GM19351 (cell line): ENCODE results near the gene HOXA4.
A peak's percentile ranks its signal among the peaks of the same experiment; 100 is the strongest.

ENCODE experiments used
- ATAC-seq: cut with Tn5 transposase; IDR thresholded peaks from one replicate; pipeline ENCODE4 v1.9.1; 2021; ENCODE audit warnings: mild to moderate bottlenecking, moderate library complexity; ENCODE audit not compliant: unreplicated experiment

The HOXA4 gene

GRCh38 chr7:27095050-27095896 lies 35.3 kb downstream of the HOXA4 start:
- ATAC-seq: no peak

GRCh38 chr7:27094304-27095049 lies 36.1 kb downstream of the HOXA4 start:
- no peak for ATAC-seq

DNA sequence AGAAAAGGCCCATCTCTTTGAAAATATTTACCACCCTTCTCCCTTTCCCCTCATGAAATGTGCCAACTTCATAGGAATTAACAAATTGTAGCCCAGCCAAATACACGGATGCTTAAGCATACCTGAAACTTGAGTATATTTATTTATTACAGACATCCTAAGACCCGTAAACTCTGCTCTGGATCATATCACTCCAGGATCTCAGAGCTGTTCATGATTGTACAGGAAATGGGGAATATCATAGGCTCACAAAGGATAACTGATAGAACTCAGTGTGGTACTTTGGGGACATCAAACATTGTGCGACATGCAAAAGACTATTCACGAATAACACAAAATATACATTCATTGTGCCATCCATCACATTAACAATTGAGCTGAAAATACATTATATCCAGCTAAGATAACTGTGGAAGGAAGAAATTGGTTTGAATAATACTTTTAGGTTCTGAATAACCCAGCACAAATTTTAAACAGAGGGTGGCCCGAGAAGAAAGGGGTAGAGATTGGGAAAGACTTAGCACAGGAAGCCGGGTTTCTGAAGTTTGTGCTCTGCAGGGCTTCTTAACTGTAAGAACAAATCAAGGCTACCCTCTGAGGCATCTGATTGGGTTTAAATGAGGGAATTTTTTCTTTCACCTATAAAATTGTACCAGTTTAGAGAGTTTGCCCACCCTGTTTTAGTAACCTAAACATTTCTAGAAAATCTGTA lies 37.2 kb downstream of the HOXA4 start:
- ATAC-seq: no peak

DNA sequence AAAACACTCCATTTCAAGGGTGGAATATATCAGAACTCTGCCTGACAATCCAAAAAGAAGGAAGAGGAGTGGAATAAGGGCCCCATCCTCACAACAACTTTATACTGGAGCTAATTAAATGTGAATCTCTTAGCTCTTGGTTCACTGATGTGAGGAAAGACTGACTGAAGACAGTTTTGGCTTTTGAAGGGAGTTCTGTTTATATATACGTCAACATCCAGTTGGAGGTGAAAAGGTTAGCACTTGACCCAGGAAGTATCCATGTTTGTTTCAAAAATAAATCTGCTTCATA lies 37.8 kb downstream of the HOXA4 start:
- no peak for ATAC-seq

DNA sequence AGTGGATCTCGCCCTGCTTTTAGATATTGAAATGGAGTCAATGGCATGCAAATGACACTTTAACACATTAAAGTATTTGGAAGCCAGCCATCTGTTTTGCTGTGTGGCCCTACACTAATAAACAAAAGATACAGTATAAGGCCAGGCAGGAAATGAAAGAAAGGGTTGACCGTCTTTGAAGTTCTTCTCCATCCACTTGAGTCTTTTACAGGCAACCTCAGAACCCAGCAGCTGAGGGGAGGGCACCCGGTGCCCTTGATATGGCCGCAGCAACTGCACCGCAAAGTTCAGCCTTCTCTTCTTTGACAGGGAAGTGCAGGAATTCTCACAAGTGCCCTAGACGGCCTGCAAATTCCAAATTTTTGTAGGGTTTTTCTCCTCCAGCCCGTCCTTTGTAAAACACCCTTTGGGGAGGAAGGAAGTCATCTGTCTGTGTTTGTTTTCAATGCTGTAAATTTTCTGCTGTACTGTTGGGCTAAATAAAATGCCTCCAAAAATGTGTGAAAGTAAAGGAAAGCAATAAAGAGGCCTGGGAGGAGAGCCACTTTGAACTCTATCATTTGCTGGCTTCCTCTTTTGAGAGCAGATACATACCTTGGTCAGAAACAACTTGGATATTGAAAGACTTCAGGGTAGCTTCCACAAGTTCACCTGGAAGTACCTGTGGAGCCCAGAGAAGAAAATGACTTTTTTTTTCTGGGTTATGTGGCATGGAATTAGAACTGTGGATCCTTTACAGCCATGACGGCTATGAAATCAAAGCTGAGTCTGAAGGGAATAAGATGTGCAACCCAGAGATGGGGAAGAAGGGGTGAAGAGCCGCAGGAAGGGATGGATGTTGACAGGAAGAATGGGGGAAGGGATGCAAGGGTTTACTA lies 38.4 kb downstream of the HOXA4 start:
- no peak for ATAC-seq

- no peak for ATAC-seq
Measured at GRCh38 chr7:27091105-27091504, 39.5 kb downstream of the HOXA4 start.

- no peak for ATAC-seq
Measured at GRCh38 chr7:27088002-27088922, 42.3 kb downstream of the HOXA4 start.

GRCh38 chr7:27083646-27084045 lies 46.9 kb downstream of the HOXA4 start:
- ATAC-seq: peak; percentile 43

DNA sequence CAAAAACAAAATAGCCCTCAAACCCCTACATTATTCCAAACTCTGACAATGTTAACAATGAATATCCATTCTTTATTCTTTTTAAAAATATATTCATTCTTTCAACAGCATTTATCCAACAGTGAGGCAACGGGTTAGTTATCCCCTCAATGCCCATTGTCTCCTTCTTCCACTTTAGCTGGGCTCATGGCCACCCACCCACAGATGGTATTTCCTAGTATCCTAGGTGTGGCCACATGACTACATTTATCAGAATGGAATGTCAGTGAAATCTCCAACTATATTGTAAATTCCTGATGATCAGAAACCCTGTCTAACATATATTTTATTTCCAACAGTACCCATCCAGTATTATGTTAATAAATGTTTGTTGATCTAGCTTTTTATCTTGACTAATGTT lies 48.4 kb downstream of the HOXA4 start:
- ATAC-seq: no peak

- no peak for ATAC-seq
Measured at GRCh38 chr7:27080844-27081436, 49.6 kb downstream of the HOXA4 start.

DNA sequence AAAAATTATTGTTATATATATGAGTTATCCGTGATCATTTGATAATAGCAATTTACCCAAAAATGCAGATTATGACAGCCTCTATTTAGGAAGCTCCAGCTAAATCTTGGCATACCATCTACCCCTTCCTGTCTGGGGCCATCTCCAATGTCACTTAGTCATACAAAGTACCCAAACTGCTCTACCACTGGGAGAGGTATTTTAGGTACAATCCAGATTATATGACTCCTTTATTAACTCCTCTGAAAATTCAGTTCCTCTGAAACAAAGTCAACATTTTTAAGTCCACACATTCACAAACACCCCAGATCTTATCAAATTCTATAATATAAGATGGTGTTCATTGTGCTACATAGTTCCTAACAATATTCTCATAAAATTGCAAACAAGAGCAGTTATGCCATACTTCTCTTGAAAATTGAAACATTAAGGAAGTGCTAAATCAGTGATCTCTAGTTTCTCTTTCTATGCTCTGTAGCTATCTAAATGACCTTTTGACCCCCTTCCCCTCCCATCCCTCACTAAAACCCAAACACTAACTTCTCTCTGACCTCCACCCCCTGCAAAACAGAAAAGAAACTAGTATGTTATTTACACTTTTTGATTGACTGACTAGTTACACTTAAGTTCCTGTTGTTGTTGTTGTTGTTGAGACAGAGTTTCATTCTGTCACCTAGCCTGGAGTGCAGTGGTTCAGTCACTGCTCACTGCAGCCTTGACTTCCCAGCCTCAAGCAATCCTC lies 51.2 kb downstream of the HOXA4 start:
- ATAC-seq: peak; percentile 53

DNA sequence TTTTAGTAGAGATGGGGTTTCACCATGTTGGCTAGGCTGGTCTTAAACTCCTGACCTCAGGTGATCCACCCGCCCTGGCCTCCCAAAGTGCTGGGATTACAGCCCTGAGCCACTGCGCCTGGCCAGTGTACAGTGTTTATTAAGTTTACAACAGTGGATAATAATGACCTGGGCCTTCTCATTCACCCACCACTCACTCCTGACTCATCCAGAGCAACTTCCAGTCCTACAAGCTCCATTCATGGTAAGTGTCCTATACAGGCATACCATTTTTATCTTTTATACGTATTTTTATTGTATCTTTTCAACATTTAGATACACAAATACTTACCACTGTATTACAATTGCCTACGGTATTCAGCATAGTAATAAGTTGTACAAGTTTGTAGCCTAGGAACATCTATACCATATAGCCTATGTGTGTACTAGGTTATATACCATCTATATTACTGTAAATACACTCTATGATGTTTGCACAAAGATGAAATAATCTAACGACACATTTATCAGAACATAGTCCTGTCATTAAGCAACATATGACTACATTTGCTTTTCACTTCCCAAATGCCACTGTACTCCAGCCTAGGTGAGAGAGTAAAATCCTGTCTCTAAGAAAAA lies 51.8 kb downstream of the HOXA4 start:
- ATAC-seq: no peak
